Thymus (tissue), 14 donors: ENCODE results near the gene LILRB1. TPM values are rescaled to one million over a fixed set of nuclear protein-coding genes. Genes with fewer than 3 reads are reported as not detected.
"Not testable (repeated sequence)": the region's sequence is repeated elsewhere in the genome, so short reads cannot be mapped to it uniquely, and the experiment has no call there.

Source experiments
- DNase-seq, 9 donors: peaks; one replicate each; pipeline ENCODE4 v3.0.0-alpha.2; 2013; ENCODE audit warnings: low spot score in 9 of 9, low read depth in 6 of 9, missing footprints in 1 of 9
- H3K27ac ChIP-seq, 2 donors: one replicate each; pipeline ENCODE4 v1.5.1; 2013; ENCODE audit warnings: control low read depth in 1 of 2, low read depth in 1 of 2, low read length in 1 of 2, mild to moderate bottlenecking in 1 of 2, moderate library complexity in 1 of 2
- H3K27me3 ChIP-seq, 2 donors: one replicate each; pipeline ENCODE4 v1.5.1; 2013; ENCODE audit warnings: low read length in 1 of 2; ENCODE audit not compliant: control insufficient read depth in 2 of 2, insufficient read depth in 1 of 2
- H3K36me3 ChIP-seq, 2 donors: one replicate each; pipeline ENCODE4 v1.5.1; 2013; ENCODE audit warnings: low read length in 1 of 2, mild to moderate bottlenecking in 1 of 2, moderate library complexity in 1 of 2; ENCODE audit not compliant: control insufficient read depth in 2 of 2, insufficient read depth in 2 of 2
- H3K4me1 ChIP-seq, 2 donors: one replicate each; pipeline ENCODE4 v1.5.1; 2013; ENCODE audit warnings: low read length in 2 of 2; ENCODE audit not compliant: control insufficient read depth in 2 of 2, insufficient read depth in 2 of 2
- H3K4me3 ChIP-seq, 2 donors: one replicate each; pipeline ENCODE4 v1.5.1; 2013; ENCODE audit warnings: low read length in 2 of 2, control low read depth in 1 of 2, mild to moderate bottlenecking in 1 of 2
- H3K9me3 ChIP-seq, 2 donors: one replicate each; pipeline ENCODE4 v1.5.1; 2013; ENCODE audit warnings: low read length in 1 of 2, mild to moderate bottlenecking in 1 of 2; ENCODE audit not compliant: control insufficient read depth in 2 of 2, insufficient read depth in 1 of 2
- WGBS: extraction: QIAGEN DNeasy Blood & Tissue Kit; methylation state at CpG from one replicate; pipeline ENCODE4 v1.1.7; 2013; 5-methylcytosine and 5-hydroxymethylcytosine counted together
- long read RNA-seq, 10 donors: transcript quantifications; one replicate each; lab custom pipeline, GENCODE V29; 2026
- polyA plus RNA-seq: library from polyadenylated mRNA; stranded (reverse); fragments of 200-250 nt; gene quantifications from one replicate; pipeline ENCODE4 v1.2.3, GENCODE V29; 2013
- total RNA-seq: library from RNA; stranded (reverse); fragments of 120-200 nt; gene quantifications from one replicate; pipeline ENCODE4 v1.2.4, GENCODE V29; 2013
- donor health status: healthy.

The LILRB1 gene
- total RNA-seq (0.94 TPM), polyA plus RNA-seq (5.8 TPM)
- long read RNA-seq, donor 1 = 0 reads
- long read RNA-seq, donor 2 = 0 reads
- long read RNA-seq, donor 3 = 0 reads
- long read RNA-seq, donor 4, partial matches to known transcripts = 0 of 1 reads
- long read RNA-seq, donor 4, other reads (novel, unspliced or antisense) = 0 of 1 reads
- long read RNA-seq, donor 5 = 0 reads
- long read RNA-seq, donor 6 = 0 reads
- long read RNA-seq, donor 7 = 0 reads
- long read RNA-seq, donor 8 = 0 reads
- long read RNA-seq, donor 9 = 0 reads
- long read RNA-seq, donor 10 = 0 reads

DNA sequence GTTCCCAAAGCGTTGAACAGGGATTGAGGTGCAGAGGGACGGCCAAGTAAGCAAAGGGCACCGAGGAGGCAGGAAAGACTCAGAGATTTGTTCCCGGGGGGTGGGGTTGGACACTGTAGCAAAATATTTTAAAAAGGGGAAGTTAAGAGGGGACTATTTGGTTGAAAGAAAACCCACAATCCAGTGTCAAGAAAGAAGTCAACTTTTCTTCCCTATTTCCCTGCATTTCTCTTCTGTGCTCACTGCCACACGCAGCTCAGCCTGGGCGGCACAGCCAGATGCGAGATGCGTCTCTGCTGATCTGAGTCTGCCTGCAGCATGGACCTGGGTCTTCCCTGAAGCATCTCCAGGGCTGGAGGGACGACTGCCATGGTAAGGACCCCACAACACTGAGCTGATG lies at the start of gene LILRB1:
Gene LILRB1, plus strand, starts transcription at position 223 of the 400 bp plus-strand sequence. CDS start 590 bp downstream, outside the sequence.
- H3K27ac ChIP-seq, H3K9me3 ChIP-seq, H3K36me3 ChIP-seq, H3K4me1 ChIP-seq, H3K4me3 ChIP-seq, H3K27me3 ChIP-seq, DNase-seq: not testable (repeated sequence)
- 20% methylated on average over 9 of the region's 9 CpGs for WGBS

DNA sequence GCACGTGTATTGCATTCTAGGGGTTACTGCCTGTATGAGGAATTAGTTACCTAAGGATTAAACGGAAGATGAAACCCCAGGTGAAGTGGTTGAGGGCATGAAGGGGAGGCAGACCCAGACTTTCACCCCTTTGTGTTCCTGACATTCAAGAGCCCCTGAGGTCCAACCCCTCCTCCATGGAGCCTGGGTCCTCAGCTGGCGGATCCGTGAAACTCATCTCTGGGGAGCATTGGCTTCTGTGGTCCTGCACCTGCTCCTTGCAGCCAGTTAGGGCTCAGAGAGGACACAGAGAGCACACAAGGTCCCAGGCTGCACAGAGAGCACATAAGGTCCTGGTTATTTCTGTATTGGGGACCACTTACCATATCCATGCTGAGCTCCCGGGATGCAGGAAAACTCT lies 43.9 kb upstream of the LILRB1 start:
- Histone ChIP-seq H3K9me3 (peaks cover 0 to 4% of the 10 kb centered on the region in 2 donors), H3K27me3 (no peaks in the 10 kb centered on the region), H3K27ac (no peak overlapping the region), H3K4me3 (no peak overlapping the region), H3K4me1 (no peaks in the 10 kb centered on the region), H3K36me3 (no peaks in the 10 kb centered on the region)
- WGBS = 94% methylated on average over 5 of the region's 5 CpGs
- DNase-seq = no peak

GRCh38 chr19:54587026-54587425 lies 43.3 kb upstream of the LILRB1 start:
- no peak overlapping the region for H3K27ac ChIP-seq
- DNase-seq = no peak
- H3K4me1 ChIP-seq = no peaks in the 10 kb centered on the region
- peaks cover 0 to 4% of the 10 kb centered on the region in 2 donors for H3K9me3 ChIP-seq
- no peaks in the 10 kb centered on the region for H3K27me3 ChIP-seq
- H3K4me3 ChIP-seq = no peak overlapping the region
- 89% methylated on average over 7 of the region's 7 CpGs for WGBS
- H3K36me3 ChIP-seq = no peaks in the 10 kb centered on the region

GRCh38 chr19:54593445-54593844 lies 36.8 kb upstream of the LILRB1 start, which contains the start of gene LILRA1:
TSS of gene LILRA1 (plus strand) at chr19:54593632. CDS start at chr19:54594245, 613 bp downstream.
- not testable (repeated sequence) for H3K9me3 ChIP-seq, H3K4me3 ChIP-seq, H3K4me1 ChIP-seq, H3K36me3 ChIP-seq, H3K27ac ChIP-seq, DNase-seq, H3K27me3 ChIP-seq
- WGBS = 9% methylated on average over 6 of the region's 6 CpGs

DNA sequence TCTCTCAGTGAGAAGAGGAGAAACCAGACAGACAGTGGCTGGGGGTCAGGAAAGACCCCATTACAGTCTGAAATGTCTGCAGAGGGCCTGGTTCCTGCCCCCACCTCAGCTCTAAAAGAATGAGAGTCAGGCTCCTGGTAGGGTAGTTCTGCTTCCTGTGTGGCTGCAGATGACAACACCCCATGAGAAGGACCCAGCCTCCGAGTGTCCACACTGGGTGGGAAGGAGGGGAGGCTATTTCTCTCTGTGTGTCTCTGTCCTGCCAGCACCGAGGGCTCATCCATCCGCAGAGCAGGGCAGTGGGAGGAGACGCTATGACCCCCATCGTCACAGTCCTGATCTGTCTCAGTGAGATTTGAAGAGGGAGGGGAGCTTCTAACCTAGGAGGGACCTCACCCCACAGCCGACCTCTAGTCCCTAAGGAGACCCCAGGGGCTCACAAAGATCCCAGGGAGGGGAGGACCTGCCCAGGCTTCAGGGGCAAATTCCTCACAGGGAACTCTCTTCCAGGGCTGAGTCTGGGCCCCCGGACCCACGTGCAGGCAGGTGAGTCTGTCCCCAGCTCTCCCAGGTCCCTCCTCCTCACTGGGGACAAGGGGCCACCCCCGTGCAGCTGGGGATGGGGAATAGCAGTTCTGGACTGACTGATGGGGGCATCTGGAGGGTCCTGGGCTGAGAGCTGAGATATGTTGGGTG lies 36.2 kb upstream of the LILRB1 start:
- not testable (repeated sequence) for H3K36me3 ChIP-seq, H3K27ac ChIP-seq, H3K9me3 ChIP-seq, H3K4me3 ChIP-seq, DNase-seq, H3K4me1 ChIP-seq, H3K27me3 ChIP-seq
- WGBS = 43% methylated on average over 7 of the region's 9 CpGs

- 95% methylated on average over 5 of the region's 5 CpGs for WGBS
- DNase-seq = no peak
Measured at GRCh38 chr19:54594737-54595136, 35.5 kb upstream of the LILRB1 start.

DNA sequence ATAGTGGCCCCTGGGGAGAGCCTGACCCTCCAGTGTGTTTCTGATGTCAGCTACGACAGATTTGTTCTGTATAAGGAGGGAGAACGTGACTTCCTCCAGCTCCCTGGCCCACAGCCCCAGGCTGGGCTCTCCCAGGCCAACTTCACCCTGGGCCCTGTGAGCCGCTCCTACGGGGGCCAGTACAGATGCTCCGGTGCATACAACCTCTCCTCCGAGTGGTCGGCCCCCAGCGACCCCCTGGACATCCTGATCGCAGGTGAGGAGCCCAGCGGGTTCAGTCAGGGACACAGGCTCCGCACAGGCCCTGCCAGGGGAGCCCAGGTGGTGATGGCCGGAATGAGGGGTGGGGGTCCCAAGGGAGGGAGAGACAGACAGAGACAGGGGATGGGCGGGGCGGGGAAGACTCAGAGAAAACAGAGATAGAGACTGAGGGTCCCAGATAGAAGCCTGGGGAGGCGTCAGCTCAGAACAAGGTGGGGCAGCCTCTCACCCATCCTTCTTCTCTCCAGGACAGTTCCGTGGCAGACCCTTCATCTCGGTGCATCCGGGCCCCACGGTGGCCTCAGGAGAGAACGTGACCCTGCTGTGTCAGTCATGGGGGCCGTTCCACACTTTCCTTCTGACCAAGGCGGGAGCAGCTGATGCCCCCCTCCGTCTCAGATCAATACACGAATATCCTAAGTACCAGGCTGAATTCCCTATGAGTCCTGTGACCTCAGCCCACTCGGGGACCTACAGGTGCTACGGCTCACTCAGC lies 34.4 kb upstream of the LILRB1 start:
- 92% methylated on average over 26 of the region's 26 CpGs for WGBS
- H3K4me1 ChIP-seq, H3K27ac ChIP-seq, H3K4me3 ChIP-seq, H3K36me3 ChIP-seq, H3K27me3 ChIP-seq, H3K9me3 ChIP-seq, DNase-seq: not testable (repeated sequence)

More at GRCh38 chr19:54594737-54595136, 35.5 kb upstream of the LILRB1 start:
- Histone ChIP-seq H3K27ac (no peak overlapping the region), H3K27me3 (no peaks in the 10 kb centered on the region), H3K9me3 (peaks cover 0 to 4% of the 10 kb centered on the region in 2 donors), H3K4me3 (no peak overlapping the region), H3K36me3 (no peaks in the 10 kb centered on the region), H3K4me1 (no peaks in the 10 kb centered on the region)

GRCh38 chr19:54600212-54600611 lies 30.1 kb upstream of the LILRB1 start:
- 84% methylated on average over 5 of the region's 5 CpGs for WGBS
- H3K36me3 ChIP-seq = no peaks in the 10 kb centered on the region
- no peak for DNase-seq
- no peak overlapping the region for H3K27ac ChIP-seq
- H3K27me3 ChIP-seq = no peaks in the 10 kb centered on the region
- no peaks in the 10 kb centered on the region for H3K4me1 ChIP-seq
- no peaks in the 10 kb centered on the region for H3K9me3 ChIP-seq
- no peak overlapping the region for H3K4me3 ChIP-seq

GRCh38 chr19:54606230-54606629 lies 24.1 kb upstream of the LILRB1 start:
- WGBS = 83% methylated on average over 4 of the region's 4 CpGs
- H3K27ac ChIP-seq = no peak overlapping the region

More at GRCh38 chr19:54606230-54606629, 24.1 kb upstream of the LILRB1 start:
- no peak for DNase-seq
- Histone ChIP-seq H3K4me3 (no peak overlapping the region), H3K4me1 (no peaks in the 10 kb centered on the region), H3K27me3 (no peaks in the 10 kb centered on the region), H3K9me3 (no peaks in the 10 kb centered on the region), H3K36me3 (no peaks in the 10 kb centered on the region)
